HCT116 (cell line): ENCODE measurements around the gene ZNF777.

Experiments
- ELF1 ChIP-seq: IDR thresholded peaks from 2 replicates; pipeline ENCODE4 v1.6.1; 2012; ENCODE audit warnings: low read depth, borderline replicate concordance
- JUND ChIP-seq: IDR thresholded peaks from 2 replicates; pipeline ENCODE4 v1.6.1; 2012
- RAD21 ChIP-seq: IDR thresholded peaks from 2 replicates; pipeline ENCODE4 v1.6.1; 2012; ENCODE audit warnings: low read depth, mild to moderate bottlenecking
- TF ChIP-seq, protein P1 (sequence below), 3 experiments: fragments of 200-600 bp in 1 of 3; sonication (generic) in 1 of 3; IDR thresholded peaks in 2 of 3; conservative IDR thresholded peaks in 1 of 3; 2 replicates each; pipeline ENCODE4 v1.5.1; 2012 to 2017; ENCODE audit warnings: low read depth in 2 of 3, low read length in 2 of 3, antibody characterized with exemption in 1 of 3, borderline replicate concordance in 1 of 3, control low read depth in 1 of 3, mild to moderate bottlenecking in 1 of 3, mixed read lengths in 1 of 3, mixed run types in 1 of 3, moderate library complexity in 1 of 3; ENCODE audit not compliant: insufficient read depth in 1 of 3

DNA sequence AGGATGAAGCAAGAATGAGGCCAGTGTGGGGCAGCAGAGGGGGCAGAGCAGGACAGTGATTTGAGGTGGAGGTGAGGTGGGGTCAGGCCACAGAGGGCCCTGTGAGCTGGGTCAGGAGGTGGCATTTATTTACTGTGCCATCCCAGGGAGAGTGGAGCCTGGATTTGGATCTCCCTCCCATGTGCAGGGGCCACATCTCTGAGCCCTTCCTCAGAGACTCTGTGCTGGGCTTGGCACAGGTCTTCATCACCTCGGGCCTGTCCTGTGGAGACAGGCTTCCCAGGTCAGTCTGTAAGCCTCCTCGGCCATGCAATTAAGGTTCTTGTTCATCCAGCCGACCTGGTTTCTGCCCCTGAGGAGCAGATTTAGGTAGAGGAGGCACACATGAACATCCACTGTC, 40.9 kb downstream of the ZNF777 start:
- TF ChIP-seq, protein P1, sequence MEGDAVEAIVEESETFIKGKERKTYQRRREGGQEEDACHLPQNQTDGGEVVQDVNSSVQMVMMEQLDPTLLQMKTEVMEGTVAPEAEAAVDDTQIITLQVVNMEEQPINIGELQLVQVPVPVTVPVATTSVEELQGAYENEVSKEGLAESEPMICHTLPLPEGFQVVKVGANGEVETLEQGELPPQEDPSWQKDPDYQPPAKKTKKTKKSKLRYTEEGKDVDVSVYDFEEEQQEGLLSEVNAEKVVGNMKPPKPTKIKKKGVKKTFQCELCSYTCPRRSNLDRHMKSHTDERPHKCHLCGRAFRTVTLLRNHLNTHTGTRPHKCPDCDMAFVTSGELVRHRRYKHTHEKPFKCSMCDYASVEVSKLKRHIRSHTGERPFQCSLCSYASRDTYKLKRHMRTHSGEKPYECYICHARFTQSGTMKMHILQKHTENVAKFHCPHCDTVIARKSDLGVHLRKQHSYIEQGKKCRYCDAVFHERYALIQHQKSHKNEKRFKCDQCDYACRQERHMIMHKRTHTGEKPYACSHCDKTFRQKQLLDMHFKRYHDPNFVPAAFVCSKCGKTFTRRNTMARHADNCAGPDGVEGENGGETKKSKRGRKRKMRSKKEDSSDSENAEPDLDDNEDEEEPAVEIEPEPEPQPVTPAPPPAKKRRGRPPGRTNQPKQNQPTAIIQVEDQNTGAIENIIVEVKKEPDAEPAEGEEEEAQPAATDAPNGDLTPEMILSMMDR (IDR thresholded peaks at IDR 0.05 in 2 of 3, conservative IDR thresholded peaks at IDR 0.05 in 1 of 3; ENCODE audit: borderline replicate concordance in 1 of 3, insufficient read depth in 1 of 3, low read depth in 2 of 3, low read length in 2 of 3), result no peak
- TF ChIP-seq RAD21, result no peak
- TF ChIP-seq JUND, result no peak
- TF ChIP-seq ELF1, result no peak
